Panc1 (cell line): ENCODE data around the gene DGCR2.

Experiments
- POLR2AphosphoS5 ChIP-seq: IDR thresholded peaks from 2 replicates; pipeline ENCODE4 v1.6.1; 2012; ENCODE audit warnings: mild to moderate bottlenecking, low read depth, low read length, moderate library complexity
- SIN3A ChIP-seq: IDR thresholded peaks from 2 replicates; pipeline ENCODE4 v1.6.1; 2012; ENCODE audit warnings: low read depth, mild to moderate bottlenecking, low read length, moderate library complexity, borderline replicate concordance; ENCODE audit not compliant: insufficient read depth
- TF ChIP-seq, protein P1 (sequence below): fragments of 450-650 bp; IDR thresholded peaks from 2 replicates; pipeline ENCODE4 v1.5.1; 2017; ENCODE audit warnings: mild to moderate bottlenecking

DNA sequence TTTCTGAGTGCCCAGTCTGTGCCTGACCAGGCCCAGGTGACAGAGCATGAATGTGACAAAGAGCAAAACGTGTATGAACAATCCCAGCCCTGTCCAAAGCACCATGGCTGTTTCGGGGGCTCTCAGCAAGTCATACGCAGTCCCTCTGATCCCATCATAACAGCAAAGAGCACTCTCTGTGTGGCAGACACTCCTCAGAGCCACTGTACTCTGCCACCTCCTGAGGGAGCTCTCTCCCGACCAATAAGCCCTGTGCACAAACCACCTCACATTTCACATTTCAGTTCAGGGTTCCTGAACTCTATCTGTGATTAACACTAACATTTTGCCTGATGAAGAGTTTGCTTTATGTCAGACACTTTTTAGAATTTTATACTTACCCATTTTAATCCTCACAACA is 6.6 kb downstream of the DGCR2 start:
- TF ChIP-seq, protein P1, sequence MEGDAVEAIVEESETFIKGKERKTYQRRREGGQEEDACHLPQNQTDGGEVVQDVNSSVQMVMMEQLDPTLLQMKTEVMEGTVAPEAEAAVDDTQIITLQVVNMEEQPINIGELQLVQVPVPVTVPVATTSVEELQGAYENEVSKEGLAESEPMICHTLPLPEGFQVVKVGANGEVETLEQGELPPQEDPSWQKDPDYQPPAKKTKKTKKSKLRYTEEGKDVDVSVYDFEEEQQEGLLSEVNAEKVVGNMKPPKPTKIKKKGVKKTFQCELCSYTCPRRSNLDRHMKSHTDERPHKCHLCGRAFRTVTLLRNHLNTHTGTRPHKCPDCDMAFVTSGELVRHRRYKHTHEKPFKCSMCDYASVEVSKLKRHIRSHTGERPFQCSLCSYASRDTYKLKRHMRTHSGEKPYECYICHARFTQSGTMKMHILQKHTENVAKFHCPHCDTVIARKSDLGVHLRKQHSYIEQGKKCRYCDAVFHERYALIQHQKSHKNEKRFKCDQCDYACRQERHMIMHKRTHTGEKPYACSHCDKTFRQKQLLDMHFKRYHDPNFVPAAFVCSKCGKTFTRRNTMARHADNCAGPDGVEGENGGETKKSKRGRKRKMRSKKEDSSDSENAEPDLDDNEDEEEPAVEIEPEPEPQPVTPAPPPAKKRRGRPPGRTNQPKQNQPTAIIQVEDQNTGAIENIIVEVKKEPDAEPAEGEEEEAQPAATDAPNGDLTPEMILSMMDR, result no peak
- TF ChIP-seq POLR2AphosphoS5 (no peak), SIN3A (no peak)
